ENCODE measurements around the gene PABPN1. TPM values are rescaled to one million over a fixed set of nuclear protein-coding genes. Genes with fewer than 3 reads are reported as not detected.
"Not testable (repeated sequence)": the region's sequence is repeated elsewhere in the genome, so short reads cannot be mapped to it uniquely, and the experiment has no call there.

PABPN1 gene
- polyA plus RNA-seq, 10 donors: 88.9 to 153 (median 105) TPM

DNA sequence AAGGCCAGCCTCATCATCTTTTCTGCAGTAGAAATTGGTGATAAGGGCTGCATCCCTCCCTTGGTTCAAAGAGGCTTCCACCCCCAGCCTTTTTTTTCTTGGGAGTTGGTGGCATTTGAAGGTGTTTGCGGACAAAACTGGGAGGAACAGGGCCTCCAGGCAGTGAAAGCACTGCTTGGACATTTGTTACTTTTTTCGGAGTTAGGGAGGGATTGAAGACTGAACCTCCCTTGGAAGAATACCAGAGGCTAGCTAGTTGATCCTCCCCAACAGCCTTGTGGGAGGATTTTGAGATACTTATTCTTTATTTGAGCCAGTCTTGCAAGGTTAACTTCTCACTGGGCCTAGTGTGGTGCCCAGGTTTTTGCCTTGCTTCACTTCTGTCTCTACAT is 3.2 kb downstream of the PABPN1 start:
- DNase-seq: no peak

DNA sequence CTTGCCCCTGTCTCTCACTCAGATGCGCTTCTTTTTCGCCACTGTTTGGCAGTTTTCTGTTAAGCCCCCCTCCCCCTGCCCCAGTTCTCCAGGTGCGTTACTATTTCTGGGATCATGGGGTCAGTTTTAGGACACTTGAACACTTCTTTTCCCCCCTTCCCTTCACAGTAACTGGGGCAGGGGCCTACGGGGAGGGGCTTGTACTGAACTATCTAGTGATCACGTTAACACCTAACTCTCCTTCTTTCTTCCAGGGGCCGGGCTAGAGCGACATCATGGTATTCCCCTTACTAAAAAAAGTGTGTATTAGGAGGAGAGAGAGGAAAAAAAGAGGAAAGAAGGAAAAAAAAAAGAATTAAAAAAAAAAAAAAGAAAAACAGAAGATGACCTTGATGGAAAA is 3.7 kb downstream of the PABPN1 start:
- no peak for DNase-seq

DNA sequence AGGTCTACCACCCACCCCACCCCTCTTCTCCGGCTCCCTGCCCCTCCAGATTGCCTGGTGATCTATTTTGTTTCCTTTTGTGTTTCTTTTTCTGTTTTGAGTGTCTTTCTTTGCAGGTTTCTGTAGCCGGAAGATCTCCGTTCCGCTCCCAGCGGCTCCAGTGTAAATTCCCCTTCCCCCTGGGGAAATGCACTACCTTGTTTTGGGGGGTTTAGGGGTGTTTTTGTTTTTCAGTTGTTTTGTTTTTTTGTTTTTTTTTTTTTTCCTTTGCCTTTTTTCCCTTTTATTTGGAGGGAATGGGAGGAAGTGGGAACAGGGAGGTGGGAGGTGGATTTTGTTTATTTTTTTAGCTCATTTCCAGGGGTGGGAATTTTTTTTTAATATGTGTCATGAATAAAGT is 4.5 kb downstream of the PABPN1 start:
- DNase-seq: not testable (repeated sequence)

DNA sequence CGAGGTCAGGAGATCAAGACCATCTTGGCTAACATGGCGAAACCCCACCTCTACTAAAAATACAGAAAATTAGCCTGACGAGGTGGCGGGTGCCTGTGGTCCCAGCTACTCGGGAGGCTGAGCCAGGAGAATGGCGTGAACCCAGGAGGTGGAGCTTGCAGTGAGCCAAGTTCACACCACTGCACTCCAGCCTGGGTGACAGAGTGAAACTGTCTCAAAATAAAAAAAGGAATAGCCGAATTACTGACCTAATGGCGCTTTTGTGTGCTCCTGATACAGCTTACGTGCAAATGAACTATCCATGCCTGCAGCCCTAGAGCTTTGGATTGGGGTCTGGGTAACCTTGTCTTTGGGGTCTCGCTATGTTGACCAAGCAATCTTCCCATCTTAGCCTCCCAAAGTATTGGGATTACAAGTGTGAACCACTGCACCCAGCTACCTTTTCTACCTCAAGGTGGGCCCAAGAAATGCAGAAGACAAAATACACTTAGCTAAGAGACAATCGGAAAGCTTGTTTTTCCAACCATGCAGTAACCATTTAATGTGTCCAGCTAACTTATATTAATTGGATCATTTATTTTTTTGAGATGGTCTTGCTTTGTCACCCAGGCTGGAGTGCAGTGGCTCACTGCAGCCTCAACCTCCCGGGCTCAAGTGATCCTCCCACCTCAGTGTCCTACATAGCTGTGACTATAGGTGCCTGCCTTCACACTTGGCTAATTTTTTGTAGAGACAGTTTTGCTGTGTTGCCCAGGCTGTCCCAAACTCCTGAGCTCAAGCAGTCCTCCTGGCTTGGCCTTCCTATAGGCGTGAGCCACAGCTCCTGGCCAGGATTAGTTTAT is 5.5 kb downstream of the PABPN1 start:
- no peak for DNase-seq

DNA sequence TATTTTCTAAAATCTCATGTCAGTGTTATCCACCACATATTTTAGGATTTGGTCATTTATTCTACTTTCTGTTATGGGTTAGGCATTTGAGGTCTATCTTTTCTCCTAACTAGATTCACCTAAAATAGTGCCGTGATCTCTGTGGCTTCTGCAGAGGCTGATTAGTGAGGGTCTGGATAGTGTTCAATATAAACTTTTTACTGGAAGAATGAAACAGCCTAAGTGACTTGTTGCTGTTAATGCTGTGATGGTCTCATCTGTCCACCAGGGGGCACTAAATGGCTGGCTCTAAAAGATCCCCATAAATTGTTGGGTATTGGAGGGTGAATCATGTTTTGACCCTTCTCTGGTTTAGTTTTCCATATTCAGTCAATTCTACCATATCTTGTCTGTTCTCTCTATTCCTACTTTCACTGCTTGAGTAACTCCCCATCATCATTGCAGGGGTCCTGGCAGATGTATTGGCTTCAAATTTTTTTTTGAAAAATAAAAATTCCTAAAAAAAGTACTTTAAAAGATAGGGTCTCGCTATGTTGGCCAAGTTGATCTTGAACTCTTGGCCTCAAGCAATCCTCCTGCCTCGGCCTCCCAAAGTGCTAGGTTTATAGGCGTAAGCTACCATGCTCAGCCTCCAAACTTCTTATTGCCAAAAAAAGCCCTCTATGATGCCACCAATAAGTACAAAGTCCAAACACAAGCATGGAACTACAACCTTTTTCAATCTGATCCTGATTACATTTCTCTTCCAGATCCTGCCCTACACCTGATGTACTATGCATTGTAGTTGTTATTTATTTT is 6.9 kb downstream of the PABPN1 start:
- DNase-seq: peak; percentile 74 to 83 (median 82)

DNA sequence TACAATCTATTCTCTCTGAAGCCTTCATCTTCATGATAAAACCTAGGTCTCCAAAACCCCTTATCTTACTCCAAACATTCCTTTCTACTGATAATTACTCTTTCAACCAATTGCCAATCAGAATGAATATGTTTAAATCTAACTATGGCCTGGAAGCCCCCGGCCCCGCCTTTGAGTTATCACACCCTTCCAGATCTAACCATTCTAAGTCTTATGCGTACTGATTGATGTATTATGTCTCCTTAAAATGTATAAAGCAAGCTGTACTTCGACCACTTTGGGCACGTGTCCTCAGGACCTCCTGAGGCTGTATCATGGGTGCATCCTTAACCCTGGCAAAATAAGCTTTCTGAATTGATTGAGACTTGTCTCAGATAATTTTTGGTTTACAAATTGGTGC is 14.4 kb downstream of the PABPN1 start:
- no peak for DNase-seq

DNA sequence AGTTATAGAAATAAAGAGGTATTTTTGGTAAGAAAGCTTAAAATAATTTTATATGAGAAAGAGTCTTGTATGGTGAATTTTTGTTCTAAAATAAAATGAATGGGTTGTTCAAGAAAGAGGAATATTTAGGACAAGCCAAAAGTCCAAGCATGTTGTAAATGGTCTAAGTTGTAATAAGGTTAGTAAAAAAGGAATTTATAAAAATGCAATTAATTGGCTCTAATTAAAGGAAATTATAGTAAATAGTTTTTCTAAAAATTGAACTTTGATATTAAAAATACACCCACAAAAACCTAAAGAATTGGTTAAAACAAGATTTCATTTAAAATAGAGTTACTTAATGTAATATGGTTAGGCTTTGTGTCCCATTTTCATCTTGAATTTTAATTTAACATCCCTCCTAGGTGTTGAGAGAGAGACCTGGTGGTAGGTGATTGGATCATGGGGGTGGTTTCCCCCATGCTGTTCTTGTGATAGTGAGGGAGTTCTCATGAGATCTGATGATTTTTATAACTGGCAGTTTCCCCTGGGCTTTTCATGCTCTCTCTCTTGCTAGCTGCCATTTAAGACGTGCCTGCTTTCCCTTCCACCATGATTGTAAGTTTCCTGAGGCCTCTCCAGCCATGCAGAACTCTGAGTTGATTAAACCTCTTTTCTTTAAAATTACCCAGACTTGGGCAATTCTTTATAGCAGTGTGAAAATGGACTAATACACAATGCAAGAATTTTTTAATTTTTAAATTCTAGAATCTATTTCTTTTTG is 18.4 kb downstream of the PABPN1 start:
- no peak for DNase-seq

DNA sequence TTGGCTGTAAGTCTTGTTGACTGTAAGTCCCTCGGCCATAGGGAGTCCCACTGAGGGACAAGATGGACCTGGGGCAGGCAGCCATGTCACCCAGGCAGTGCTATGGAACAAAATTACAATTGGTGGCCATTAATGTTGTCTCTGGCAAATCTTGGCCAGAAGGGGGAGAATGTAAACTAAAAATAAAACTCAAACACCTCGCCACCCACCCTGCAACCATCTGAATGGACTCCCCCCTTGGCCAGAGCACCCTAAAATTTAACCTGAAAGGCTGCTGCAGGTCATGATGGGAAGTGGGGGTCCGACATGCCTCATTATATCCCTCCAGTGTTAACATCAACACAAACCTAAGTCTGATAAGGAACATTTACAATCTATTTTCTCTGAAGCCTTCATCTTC is 23.2 kb downstream of the PABPN1 start:
- no peak for DNase-seq

DNA sequence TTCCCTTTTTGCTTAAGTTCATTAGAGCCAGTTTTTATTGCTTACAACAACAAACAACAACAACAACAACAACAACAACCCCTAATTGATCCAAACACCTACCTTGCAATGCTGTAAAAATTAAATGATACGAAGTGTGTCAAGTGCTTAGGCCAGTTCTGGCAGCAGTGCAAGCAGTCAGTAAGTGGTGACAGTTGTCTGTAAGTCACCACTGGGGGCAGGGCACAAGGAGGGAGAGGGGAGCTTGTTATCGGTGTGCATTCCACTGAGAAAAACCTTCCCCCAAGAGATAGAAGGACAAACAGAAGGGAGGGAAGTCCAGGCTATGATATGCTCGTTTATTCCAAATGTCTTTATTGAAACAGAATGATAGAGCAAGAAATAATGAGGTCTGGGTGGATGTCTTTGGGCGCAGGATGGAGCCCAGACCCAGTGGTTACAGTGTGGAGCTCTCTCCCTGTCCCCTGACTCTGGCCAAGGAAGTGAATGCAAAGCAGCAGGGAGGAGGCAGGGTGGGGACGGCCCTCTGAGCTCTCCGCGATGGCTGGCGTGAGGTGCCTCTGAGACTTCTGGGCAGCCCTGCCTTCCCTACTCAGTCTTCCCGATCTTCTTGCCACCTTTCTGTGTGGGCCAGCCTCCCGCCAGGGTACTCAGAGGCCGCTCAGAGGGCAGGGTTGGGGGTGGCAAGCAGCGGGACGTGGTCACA is 24.9 kb downstream of the PABPN1 start:
- no peak for DNase-seq

DNA sequence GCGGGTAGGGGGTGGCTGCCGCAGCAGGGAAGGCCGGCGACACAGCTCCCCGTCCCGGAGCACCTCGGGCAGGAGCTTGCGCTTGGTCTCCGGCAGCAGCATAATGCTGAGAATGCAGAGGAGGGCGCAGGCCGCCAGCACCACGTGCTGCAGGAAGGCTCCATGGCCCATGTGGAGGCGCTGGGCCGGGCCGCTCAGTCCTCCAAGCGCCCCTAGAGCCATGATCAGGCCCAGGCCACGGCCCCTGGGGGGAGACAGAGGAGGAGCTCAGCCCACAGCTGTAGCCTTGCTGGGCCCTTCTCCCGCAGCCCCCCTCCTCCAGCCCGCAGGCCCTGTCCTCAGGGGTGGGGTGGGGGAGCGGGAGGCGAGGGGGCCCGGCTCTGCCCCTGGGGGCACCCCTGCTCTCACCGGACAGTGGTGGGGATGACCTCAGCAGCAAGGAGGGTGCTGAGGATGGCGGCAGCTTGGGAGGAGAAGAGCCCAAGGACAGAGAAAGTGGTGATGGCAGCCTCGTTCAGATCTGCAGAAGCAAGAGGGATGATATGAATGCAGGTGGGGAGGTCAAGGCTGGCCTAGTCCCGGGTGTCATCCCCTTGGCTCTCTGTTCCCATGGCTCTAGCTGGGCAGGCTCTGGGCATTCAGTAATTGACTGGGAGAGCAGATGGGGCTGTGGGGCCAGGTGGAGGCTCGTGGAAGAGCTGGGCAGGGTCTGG is 25.6 kb downstream of the PABPN1 start:
- DNase-seq: no peak

DNA sequence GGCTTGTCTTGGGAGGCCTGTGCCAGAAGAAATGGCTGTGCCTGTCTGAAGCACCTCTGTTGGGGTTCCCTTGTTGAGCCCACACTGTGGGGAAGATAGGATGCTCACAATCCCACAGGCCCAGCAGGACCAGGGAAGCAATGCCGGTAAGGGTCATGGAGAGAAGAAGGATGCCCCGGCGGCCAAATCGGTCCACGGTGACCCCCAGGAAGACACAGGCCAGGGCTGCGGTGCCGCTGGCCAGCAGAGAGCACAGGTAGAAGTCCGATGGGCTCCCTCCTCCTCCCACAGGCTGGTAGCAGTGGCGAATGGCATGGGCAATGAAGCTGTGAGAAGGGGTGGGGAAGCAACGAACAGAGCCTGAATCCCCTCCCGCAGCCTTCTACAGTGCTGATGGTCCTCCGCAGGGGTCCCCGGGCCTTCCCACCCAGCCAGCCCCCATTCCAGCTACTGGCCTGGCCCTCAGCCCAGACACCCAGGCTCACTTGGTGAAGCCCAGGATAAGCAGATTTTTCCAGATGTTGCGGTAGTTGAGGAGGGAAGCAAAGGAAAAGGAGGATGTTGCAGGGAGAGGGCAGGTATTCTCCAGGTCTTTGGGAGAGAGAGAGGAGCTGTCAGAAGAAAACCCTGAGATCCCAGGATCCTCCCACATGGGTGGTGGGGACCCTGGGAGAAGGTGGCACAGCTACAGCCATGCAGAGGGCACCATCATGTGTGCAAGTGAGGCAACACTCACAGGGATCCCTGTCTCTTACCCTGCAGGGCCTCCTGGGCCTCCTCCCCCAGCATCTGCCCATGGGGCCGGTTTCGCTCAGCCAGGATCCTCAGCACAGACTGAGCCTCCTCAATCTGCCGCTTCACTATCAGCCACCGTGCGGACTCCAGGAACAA is 26.4 kb downstream of the PABPN1 start:
- no peak for DNase-seq

DNA sequence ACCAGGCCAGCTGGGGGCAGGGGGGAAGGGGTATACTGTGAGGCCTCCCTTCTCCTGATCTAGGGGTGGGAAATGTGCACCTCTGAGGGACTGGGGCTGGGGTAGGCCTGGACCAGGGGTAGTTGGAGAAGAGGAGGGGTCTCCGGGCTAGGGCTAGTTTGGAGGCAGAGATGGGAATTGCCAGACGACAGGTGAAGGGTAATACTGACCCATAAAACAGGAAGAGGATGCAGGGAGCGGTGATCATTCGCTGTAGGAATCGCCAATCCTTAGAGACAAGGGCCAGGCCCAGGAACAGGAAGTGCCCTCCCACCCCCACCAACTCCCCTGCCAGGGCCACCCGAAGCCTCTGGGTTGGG is 27.0 kb downstream of the PABPN1 start:
- no peak for DNase-seq

DNA sequence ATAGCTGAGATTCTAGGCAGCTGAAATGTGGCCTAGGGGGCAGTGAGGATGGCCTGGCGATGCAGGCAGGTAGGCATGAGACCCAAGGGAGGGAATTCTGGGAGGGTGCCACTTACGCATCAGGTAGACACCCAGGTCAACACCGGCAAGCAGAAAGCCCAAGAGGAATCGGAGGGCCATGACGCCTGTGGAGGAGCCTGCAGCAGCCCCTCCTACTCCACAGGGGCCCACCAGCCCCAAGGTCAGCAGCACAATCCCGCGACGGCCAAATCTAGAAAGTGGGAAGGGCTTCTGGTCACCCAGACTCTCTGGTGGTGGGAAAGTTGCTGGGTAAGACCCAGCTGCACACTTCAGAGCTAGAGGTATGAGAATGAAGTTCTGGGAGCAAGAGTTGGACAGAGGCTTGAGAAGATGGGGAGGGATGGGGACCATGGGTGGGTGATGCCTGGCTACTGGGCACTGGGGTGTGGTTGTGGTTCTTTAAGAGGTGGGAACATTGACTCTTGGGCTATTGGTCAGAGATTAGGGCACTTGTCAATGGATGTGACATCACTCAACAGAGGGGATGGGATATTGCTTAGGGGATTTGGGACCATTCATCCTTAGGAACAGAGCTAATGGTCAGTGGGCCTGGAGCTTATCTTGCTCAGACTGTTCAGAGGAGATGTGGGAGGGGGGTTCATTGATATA is 28.0 kb downstream of the PABPN1 start:
- no peak for DNase-seq

DNA sequence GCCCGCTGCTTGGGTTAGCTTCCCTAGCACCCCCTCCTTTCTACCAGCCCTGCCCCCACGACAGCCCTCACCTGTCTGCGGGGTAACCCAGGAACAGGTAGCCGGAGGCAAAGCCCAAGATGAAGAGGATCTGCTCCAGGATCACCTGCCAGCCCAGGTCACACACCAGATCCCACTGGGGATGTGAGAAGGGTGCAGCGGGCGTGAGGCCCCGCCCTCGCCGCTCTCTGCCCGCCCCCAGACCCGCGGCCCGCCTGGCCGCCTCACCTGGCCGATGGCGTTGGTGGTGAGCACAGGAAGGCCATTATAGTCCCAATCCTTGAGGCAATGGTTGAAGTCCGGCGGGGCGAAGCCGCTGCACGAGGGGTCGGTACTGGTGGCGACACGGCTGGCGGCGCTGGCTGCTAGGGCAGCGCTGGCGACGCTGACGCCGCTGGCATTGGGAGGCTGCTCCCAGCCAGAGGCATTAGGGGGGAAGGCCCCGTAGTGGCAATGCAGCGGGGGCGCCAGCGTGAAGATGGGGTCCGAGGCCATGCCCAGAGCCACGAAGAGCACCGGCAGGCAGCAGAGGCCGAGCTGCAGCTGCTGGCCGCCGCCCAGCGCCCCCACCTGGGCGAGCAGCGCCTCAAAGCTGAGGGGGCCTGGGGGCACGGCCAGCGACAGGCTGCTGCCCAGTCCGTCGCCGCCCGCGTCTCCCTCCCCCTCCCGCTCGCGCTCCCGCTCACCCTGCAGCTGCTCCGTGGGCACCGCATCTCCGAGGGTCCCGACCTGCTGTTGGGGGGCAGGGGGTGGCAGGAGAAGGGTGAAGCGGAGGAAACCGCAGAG is 30.6 kb downstream of the PABPN1 start:
- peak in 1 of 3 donors; percentile 32 for DNase-seq

DNA sequence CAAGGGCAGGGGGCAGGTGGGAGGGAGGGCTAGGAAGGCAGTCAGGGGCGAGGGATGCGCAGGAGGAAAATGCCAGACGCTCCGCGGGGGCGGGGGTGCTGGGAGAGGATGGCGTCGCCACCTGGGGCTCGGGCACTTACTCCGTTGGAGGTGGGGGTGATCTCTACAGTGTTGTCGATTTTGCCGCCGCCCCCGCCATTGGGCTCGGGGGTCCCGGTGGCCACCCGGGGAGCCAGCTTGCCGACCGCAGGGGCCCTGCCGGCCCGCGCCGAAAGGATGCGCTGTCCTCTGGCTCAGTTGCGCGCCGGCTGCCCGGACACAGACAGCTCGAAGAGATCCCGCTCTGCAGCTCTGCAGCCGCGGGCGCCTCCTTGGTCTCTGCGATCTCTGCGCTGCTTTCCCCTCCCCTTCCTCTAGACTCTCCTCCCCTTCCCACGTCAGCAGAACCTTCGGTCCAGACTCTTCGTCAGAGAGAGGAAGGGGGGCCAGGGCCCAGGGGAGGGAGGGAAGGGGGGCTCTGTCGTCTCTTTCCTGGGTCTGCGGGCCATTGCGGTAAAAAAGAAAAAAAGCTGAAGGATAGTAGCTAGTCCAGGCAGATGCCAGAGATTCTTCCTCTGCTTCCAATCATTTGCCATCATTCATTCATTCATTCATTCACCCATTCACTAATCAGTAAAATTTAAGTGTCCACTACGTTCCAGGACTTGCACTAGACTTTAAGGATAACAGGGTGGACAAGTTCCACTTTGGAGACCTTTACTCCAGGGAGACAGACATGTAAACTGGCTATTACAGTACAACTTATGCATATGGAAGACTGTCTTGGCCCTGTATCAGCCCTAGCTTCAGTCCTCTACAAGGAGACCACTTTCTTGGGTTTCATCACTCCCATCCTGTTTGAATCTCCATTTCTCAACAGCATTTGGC is 31.5 kb downstream of the PABPN1 start, which contains the start of gene SLC22A17:
TSS of gene SLC22A17 (minus strand) at position 382 of the 927 bp plus-strand sequence.
- peak; percentile 85 to 95 (median 93) for DNase-seq

DNA sequence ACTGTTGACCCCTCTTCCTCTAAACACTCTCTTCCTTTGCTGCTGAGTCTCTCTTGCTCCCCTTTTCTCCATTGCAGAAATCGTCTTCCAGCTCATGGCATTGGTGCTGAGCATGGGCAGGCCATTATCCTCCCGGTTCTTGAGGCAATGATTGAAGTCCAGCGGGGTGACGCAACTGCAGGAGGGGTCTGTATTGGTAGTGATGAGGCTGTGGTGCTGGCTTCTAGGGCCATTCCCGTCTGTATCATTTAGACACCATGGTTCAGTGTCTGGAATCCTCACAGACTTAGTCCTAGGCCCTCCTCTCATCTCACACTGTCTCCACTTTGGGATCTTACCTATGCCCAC is 32.1 kb downstream of the PABPN1 start:
- no peak for DNase-seq

DNA sequence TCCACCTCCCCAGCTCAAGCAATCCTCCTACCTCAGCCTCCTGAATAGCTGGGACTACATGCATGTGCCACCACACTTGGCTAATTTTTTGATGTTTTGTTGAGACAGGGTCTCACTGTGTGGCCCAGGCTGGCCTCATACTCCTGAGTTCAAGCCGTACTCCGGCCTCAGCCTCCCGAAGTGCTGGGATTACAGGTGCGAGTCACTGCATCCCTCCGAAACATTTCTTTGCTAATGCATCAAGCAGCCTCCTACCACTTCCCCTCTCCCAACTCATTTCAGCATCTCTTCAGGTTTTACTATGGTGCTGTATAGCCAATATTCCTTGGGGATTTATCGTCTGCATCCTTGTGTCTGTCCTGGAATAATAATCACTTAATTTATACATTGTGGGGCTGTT is 33.7 kb downstream of the PABPN1 start:
- DNase-seq: no peak

All from muscle of back (tissue), 11 donors.